Tibial nerve (tissue), 3 donors: Measurements from ENCODE around the gene GOLGA8O.
"Not testable (repeated sequence)": the region's sequence is repeated elsewhere in the genome, so short reads cannot be mapped to it uniquely, and the experiment has no call there.

Source experiments
- POLR2A ChIP-seq, 2 donors: fragments of 450-650 bp; IDR thresholded peaks; one replicate each; pipeline ENCODE4 v1.6.1; 2017; ENCODE audit warnings: antibody characterized with exemption in 2 of 2, mild to moderate bottlenecking in 2 of 2, moderate library complexity in 2 of 2
- TF ChIP-seq, protein P1 (sequence below), 5 experiments: fragments of 200-600 bp in 3 of 5; fragments of 450-650 bp in 2 of 5; sonication (generic) in 3 of 5; IDR thresholded peaks; one replicate each; pipeline ENCODE4 v1.5.1; 2016 to 2019; ENCODE audit warnings: antibody characterized with exemption in 5 of 5, mild to moderate bottlenecking in 3 of 5, moderate library complexity in 2 of 5

DNA sequence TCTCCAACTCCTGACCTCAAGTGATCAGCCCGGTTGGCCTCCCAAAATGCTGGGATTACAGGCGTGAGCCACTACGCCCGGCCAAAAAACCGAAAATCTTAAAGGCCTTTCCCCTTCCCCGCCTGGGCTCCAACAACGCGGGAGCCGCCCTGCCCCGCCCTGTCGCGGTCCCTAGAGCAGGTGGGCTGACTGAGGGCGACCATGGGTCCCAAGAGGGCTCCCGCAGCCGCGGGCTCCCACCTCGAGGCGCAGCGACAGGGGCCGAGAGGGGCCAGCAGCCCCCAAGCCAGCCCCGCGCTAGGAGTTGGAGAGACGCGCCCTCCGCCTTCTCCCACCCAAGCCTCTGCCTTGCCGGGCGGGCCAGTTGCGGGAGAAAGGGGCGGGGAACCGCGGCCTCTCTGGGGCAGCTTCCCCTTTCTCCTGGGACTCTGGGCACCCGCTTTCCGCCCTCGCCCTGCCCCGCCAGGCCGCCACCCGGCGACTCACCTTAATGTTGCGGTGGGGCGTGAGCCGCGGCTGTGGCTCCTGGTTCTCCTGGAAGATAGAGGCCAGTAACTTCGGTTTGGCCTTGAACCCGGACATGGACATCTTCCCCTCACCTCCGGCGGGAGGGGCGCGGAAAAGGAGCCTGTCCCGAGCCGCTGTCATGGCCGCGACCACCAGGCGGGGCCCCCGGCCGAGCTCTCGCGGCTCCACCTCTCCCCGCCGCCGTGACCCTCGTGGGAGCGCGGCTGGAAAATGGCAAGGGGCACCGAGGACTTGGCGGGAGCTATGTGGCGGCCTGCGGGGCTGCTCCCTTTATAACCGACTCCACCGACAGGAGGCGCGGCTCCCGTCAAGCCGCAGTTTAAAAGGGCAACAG is 21.1 kb downstream of the GOLGA8O start:
- TF ChIP-seq, protein P1, sequence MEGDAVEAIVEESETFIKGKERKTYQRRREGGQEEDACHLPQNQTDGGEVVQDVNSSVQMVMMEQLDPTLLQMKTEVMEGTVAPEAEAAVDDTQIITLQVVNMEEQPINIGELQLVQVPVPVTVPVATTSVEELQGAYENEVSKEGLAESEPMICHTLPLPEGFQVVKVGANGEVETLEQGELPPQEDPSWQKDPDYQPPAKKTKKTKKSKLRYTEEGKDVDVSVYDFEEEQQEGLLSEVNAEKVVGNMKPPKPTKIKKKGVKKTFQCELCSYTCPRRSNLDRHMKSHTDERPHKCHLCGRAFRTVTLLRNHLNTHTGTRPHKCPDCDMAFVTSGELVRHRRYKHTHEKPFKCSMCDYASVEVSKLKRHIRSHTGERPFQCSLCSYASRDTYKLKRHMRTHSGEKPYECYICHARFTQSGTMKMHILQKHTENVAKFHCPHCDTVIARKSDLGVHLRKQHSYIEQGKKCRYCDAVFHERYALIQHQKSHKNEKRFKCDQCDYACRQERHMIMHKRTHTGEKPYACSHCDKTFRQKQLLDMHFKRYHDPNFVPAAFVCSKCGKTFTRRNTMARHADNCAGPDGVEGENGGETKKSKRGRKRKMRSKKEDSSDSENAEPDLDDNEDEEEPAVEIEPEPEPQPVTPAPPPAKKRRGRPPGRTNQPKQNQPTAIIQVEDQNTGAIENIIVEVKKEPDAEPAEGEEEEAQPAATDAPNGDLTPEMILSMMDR (IDR thresholded peaks at IDR 0.05): not testable (repeated sequence)
- TF ChIP-seq POLR2A (IDR thresholded peaks at IDR 0.05): not testable (repeated sequence)
